Right cardiac atrium (tissue), 5 donors: ENCODE results near the gene SPATS1. TPM values are rescaled to one million over a fixed set of nuclear protein-coding genes. Genes with fewer than 3 reads are reported as not detected.
A peak's percentile ranks its signal among the peaks of the same experiment; 100 is the strongest.

Experiments
- ATAC-seq, 2 donors: fragments of 200-7000 bp; cut with Tn5 transposase; one replicate each; pipeline versions ENCODE4 v1.8.0 to v1.9.1; 2020; ENCODE audit warnings: moderate library complexity in 2 of 2, mild to moderate bottlenecking in 1 of 2
- DNase-seq, 3 donors: peaks; one replicate each; pipeline ENCODE4 v3.0.0-alpha.2; 2020
- H3K27ac ChIP-seq: one replicate; pipeline ENCODE4 v1.5.1; 2013; ENCODE audit warnings: mild to moderate bottlenecking, low read length, control low read depth, moderate library complexity
- H3K27me3 ChIP-seq: one replicate; pipeline ENCODE4 v1.6.1; 2013; ENCODE audit not compliant: control insufficient read depth, insufficient read depth
- H3K4me1 ChIP-seq: one replicate; pipeline ENCODE4 v1.6.1; 2013; ENCODE audit warnings: low read length; ENCODE audit not compliant: control insufficient read depth, insufficient read depth
- H3K4me3 ChIP-seq: one replicate; pipeline ENCODE4 v1.5.1; 2013; ENCODE audit warnings: low read length, control low read depth
- H3K9me3 ChIP-seq: one replicate; pipeline ENCODE4 v1.6.1; 2013; ENCODE audit warnings: low read length; ENCODE audit not compliant: control insufficient read depth
- WGBS: extraction: QIAGEN DNeasy Blood & Tissue Kit; methylation state at CpG from one replicate; pipeline ENCODE4 v1.1.7; 2013; 5-methylcytosine and 5-hydroxymethylcytosine counted together
- intact Hi-C, 4 donors: fragments of 100-400 bp; cut with DNase I; formaldehyde crosslinking; loops; one replicate each; pipeline versions ENCODE4 v1.11.0 to v1.14.0; 2022 to 2023
- long read RNA-seq, 4 donors: library from polyadenylated mRNA; unstranded; transcript quantifications; one replicate each; pipeline ENCODE4 v2.0.0, GENCODE V29; 2020 to 2021
- polyA plus RNA-seq: library from polyadenylated mRNA; stranded (reverse); fragments of 200-250 nt; gene quantifications from one replicate; pipeline ENCODE4 v1.2.3, GENCODE V29; 2013
- total RNA-seq, 4 donors: library from RNA; stranded (reverse); fragmentation: NEBNext Ultra II Directional; extraction: Animal tissue kit (Norgen Biotek cat#: 25700); gene quantifications; one replicate each; pipeline ENCODE4 v1.2.1, GENCODE V29; 2021
- donor health status: healthy with polysubstance abuse.
- donor health status: DM: no; HTN: yes; CAD: no.
- donor health status: DM: no; HTN: no; CAD: no.
- donor health status: DM: no; HTN: yes; CAD: no; lungs with severe emphysema.
- donor health status: DM: yes; HTN: yes; CAD: no.

The SPATS1 gene, protein sequence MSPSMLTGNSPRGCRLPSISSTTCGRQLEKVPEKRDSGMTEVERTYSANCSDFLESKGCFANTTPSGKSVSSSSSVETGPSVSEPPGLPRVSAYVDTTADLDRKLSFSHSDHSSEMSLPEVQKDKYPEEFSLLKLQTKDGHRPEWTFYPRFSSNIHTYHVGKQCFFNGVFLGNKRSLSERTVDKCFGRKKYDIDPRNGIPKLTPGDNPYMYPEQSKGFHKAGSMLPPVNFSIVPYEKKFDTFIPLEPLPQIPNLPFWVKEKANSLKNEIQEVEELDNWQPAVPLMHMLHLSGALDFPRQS
- total RNA-seq, result not detected
- polyA plus RNA-seq, result not detected
- long read RNA-seq, donor 1, result 0 reads
- long read RNA-seq, donor 2, result 0 reads
- long read RNA-seq, donor 3, result 0 reads
- long read RNA-seq, donor 4, result 0 reads

DNA sequence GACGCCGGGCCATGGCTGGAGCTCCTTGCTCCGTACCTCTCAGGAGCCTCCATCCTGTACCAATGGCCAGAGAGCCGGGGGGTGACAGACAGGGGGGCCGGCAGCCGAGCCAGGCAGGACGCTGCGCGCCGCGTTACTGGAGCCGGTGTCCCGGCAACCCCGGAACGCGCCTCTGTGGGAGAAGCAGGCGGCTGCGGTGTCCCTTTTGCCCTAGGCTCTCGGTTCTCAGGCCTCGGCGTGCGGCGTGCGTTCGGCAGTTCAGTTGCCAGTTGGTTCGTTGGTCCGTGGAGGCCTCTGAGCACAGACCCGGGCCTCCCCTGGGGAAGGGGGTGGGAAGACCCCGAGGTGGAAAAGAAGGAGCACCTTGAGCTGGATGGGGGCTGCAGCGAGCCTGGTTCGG is at the start of gene SPATS1:
SPATS1 (plus strand) TSS at position 162 of the 400 bp plus-strand sequence. CDS start 446 bp downstream, outside the sequence.
- H3K27me3 ChIP-seq, result no peaks in the 10 kb centered on the region
- no peaks in the 10 kb centered on the region for H3K9me3 ChIP-seq
- DNase-seq, result peak; percentile 30 to 74 (median 68)
- H3K4me3 ChIP-seq, result peak within 1 kb of the TSS; percentile 12
- ATAC-seq, result peak; percentile 56 to 63
- intact Hi-C loops, result loop anchor here in 1 of 4 donors (10.0 kb wide), 1 partner anchor 248 kb away; no protein-coding TSS in a partner anchor
- H3K27ac ChIP-seq, result no peak within 1 kb of the TSS
- WGBS, result 5% methylated on average over 31 of the region's 31 CpGs
- no peaks in the 10 kb centered on the region for H3K4me1 ChIP-seq

DNA sequence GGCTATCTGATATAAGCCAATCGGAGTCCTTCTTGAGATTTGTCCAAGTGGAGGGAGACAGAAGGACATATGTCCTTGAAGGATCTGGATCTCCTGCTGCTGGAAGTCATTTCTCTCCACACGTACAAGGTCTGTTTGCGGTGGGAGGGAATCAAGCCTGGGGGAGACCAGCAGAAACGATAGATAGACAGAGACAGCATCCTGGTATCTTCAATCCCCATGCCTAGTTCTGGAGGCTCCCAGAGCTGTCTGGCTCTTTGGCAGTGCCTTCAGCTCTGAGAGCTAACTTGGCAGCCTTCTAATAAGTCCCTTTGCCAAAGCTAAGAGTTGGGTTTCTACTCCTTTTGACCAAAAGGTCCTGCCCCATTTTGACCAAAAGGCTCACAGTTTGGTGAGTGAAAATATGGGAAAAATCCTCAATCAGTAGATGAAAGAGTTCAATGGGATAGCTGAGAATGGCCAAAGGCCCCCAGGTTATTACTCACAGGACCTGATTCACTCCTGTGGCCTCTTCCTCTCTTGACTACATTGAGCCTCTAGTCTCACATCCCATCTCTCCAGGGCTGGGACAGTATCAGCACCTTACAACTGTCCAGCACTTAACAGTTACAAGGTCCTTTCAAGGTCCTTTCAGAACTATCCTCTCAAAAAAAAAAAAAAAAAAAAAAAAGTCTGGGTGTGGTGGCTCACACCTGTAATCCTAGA is 49.6 kb upstream of the SPATS1 start:
- Histone ChIP-seq H3K27me3 (no peaks in the 10 kb centered on the region), H3K9me3 (no peaks in the 10 kb centered on the region), H3K4me1 (peaks cover 4% of the 10 kb centered on the region), H3K27ac (no peak overlapping the region), H3K4me3 (no peak overlapping the region)
- intact Hi-C loops, result no loop called here
- DNase-seq (no peak), ATAC-seq (no peak)
- WGBS, result 79% methylated on average over 4 of the region's 4 CpGs

DNA sequence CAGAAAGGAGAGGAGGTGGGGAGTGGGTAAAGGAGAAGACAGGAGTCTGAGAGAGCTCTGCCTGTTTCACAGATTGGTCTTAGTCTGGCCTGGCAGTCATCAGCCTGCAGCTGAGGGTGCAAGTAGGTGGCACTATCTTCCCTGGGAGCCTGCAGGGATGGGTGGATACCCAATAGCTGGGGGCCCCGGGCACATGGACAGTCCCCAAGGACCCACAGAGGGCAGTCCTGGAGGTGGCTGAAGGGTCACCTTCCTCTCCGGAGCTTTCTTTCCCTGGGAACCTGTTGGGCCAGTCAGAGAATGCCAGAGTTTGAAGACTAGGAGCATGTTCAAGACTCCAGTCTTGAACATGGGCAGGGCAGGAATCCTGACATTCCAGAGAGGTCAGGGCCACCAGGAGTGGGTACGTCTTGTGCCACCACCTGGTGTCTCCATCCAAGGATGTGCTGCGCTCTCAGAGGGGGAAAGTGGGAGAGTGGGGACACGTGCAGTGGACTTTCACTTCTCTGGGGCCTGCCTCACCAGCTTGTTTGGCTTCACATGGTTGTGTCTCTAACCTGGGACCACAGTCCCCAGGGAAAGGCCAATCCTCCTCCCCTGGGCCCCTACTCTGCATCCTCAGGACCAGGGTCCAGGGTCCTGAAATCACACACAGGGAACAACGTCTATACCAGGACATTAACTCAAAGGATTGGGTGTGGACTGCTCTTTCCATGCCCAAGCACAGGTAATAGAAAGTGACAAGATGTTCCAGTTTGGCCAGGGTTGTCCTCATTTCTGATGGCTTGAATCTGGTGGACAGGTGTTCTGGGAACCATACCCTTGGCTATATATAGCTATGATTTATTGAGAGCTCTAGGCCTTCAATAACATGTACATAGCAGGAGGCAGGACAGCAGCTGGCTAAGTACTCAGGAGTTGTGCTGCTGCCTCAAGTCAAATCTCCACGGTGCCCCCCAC is 47.3 kb upstream of the SPATS1 start:
- no peak for DNase-seq
- H3K4me1 ChIP-seq, result peaks cover 4% of the 10 kb centered on the region
- ATAC-seq, result no peak
- H3K4me3 ChIP-seq, result no peak overlapping the region
- 72% methylated on average over 7 of the region's 7 CpGs for WGBS
- intact Hi-C loops, result no loop called here
- no peak overlapping the region for H3K27ac ChIP-seq
- no peaks in the 10 kb centered on the region for H3K9me3 ChIP-seq
- H3K27me3 ChIP-seq, result no peaks in the 10 kb centered on the region

DNA sequence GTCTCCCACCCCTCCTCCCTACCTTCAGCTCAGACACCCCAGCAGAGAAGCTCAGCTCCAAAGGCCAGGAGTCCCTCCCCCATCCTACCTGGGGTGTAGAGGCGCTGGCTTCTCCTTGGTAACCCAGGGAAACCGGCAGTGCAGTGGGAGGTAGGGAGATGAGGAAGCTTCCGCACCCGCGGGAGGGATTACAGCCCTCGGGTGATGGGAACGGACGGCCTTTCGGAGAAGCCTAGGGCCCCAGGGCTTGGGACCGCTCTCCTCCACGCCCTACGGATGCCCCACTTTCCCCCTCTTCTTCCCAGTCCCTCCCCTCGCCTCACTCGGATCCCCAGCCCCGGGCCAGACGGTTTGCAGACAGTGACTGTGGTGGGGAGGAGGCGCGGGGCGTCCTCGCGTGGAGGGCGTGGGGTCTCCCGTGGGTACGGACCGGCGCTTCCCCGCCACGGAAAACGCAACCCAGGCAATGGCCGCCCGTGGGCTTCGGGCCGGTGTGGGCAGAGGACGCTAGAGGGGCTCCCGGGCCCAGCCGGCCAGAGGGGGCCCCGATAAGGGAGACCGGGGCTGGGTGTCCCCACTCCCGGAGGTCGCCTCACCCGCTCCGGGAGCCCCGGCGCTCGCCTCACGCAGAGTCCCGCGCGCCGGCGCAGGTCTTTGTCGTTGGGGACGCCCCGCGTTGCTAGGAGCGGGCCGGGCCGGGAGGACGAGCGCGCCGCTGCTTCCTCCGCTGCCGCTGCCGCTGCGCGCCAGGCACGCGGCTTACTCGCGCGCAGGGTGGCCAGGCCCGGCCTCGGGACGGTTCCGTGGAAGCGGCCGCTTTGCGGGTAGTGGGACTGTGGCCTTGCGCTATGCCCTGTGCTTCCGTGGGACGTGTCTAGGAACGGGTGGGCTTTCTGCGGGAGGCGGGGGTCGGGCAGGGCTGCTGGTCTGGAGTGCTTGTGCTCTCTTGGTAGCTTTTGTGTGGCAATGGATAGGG is 45.1 kb upstream of the SPATS1 start:
- H3K27ac ChIP-seq, result no peak overlapping the region
- ATAC-seq (peak; percentile 67 to 83), DNase-seq (peak; percentile 43 to 82 (median 78))
- intact Hi-C loops, result no loop called here
- peaks cover 4% of the 10 kb centered on the region for H3K4me1 ChIP-seq
- WGBS, result under 1% methylated on average over 86 of the region's 86 CpGs
- peak overlapping the region; percentile 41 for H3K4me3 ChIP-seq
- H3K9me3 ChIP-seq, result no peaks in the 10 kb centered on the region
- H3K27me3 ChIP-seq, result no peaks in the 10 kb centered on the region

DNA sequence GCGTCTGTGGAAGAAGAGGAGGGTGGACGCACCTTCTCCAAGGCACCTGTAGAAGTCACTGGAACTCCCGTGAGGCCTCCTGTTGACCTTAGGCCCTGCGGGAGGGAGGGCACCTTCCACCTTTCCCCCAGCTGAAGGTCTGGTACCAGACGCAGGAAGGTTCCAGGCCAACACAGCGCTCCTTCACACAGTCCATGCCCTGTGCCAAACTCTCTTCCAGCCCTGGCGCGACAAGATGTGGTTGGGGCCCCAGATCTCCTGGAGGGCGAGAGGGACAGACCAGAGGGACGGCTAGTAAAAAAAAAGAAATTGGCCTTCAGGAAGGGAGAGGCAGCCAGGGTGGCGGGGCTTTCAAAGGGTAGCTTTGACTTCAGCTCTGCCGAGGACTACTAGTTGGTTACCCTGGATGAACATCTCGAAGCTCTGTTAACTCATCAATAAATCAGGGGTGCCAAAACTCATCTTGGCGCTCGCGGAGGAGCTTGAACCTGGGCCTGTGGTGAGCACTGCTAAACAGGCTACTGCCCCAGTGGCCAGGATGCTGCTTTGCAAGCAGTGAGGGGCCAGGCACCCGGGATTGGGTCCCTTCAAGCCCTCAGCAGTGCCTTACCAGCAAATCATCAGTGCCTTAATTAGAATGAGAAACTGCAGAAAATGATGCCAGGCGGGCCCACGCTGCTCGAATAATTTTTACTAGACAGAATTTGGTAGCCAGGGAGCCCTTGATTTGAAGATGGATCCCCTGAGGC is 44.2 kb upstream of the SPATS1 start:
- Histone ChIP-seq H3K4me1 (peaks cover 4% of the 10 kb centered on the region), H3K9me3 (no peaks in the 10 kb centered on the region), H3K4me3 (no peak overlapping the region), H3K27ac (no peak overlapping the region), H3K27me3 (no peaks in the 10 kb centered on the region)
- no peak for DNase-seq
- ATAC-seq, result peak in 1 of 2 donors; percentile 11
- 37% methylated on average over 20 of the region's 20 CpGs for WGBS
- intact Hi-C loops, result no loop called here

DNA sequence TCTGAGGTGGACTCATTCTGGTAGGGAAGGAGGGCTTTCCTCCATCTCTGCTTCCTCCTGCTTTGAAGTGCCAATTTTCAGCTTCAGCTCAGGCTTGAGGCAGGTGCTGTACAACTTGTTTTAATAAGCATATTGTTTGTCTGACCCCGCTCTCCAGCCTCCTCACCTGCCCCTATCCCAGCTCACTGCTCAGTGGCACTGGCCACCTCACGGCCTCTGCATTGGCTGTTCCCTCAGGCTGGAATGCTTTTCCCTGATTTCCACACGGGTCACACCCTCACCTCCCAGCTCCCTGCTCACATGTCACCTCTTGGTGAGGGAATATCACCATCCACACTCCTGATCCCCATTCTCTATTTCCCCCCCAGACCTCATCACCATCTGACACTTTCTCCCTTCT is 43.6 kb upstream of the SPATS1 start:
- H3K27me3 ChIP-seq, result no peaks in the 10 kb centered on the region
- no peak for ATAC-seq
- WGBS, result 85% methylated on average over 3 of the region's 3 CpGs

DNA sequence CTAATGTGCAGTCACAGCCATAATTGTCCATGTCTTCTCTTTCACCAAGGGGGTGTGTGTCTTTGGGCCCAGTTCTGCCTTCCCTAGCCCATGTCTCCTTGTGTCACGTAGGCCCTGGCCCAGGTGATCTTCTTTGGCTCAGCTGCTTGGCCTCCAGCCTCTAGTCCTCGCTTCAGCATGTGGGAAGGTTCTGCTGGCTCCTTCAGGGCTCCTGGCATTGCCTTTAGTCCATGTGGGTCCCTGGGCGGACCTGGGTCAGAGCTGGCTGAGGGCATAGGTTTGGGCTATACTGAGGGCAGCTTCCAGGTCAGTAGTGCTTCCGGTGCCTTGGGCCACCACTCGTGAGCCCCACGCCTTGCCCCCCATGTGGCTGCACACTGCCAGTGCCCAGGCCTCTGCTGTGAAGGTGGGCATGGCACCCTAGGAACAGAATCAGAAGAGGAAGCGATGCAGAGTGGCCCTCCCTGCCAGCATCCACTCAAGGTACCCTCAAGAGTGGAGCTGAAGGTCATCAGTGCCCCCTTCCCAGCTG is 42.1 kb upstream of the SPATS1 start:
- intact Hi-C loops, result no loop called here
- no peaks in the 10 kb centered on the region for H3K27me3 ChIP-seq
- 90% methylated on average over 7 of the region's 7 CpGs for WGBS
- DNase-seq, result no peak
- no peak overlapping the region for H3K4me3 ChIP-seq
- no peaks in the 10 kb centered on the region for H3K9me3 ChIP-seq
- no peak overlapping the region for H3K27ac ChIP-seq
- H3K4me1 ChIP-seq, result peaks cover 4% of the 10 kb centered on the region
- ATAC-seq, result no peak

More for the DNA sequence above, 43.6 kb upstream of the SPATS1 start:
- intact Hi-C loops, result no loop called here
- no peak for DNase-seq
- Histone ChIP-seq H3K27ac (no peak overlapping the region), H3K9me3 (no peaks in the 10 kb centered on the region), H3K4me1 (peaks cover 4% of the 10 kb centered on the region), H3K4me3 (no peak overlapping the region)

DNA sequence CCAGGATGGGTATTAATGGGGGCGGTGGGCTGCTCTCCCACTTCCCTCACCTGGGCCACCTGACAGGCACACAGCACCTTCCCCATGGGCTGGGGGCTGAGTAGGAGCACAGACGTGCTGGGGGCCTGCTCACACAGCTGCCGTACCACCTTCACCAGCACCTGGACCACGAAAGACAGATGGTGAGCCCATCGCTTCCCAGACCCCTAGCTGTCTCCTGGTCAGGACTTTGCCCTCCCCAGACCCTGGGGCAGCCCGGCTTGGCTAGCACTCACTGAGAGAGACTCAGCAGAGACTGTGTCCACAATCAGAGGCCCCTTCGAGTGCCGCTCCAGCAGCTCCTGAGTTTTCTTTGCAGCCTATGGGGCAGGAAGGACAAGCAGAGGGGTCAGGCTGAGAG is 41.3 kb upstream of the SPATS1 start:
- intact Hi-C loops, result no loop called here
- no peak for DNase-seq

DNA sequence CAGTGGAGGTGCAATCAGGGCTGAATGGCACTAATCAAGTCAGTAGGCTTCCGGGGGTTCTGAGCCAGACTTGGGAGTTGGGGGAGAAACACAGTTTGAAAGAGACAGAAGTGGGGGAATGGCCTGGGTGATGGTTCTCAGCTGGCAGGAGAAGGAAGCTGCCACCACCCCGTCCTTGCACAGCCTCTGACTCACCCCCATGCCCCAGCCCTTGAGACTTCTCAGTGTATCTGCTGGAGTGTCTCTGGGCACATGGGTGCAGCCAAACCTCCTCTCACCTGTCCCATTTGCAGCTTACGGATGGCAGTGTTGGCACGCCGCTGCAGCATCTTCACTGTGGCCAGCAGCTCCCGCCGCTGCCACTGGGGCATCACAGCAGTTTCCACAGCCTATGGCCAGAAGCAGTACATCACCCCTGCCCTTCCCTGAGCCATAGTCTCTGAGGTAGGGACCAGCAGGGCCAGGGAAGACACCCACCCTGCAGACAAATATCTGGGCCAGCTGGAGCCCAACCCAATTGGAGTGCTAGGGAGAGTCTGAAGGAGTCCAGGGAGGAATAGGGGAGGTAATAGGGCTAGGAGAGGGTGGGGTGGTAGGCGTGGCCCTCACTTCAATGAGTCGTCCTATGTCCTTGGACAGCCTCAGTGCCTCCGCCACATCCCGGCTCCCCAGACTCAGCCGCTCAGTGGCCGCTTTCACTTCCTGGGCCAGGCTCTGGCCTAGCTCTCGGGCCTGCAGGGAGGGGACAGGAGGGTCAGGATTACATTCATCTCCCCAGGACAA is 40.5 kb upstream of the SPATS1 start:
- DNase-seq, result no peak
- no peak for ATAC-seq
- H3K4me1 ChIP-seq, result peaks cover 1% of the 10 kb centered on the region
- no peak overlapping the region for H3K4me3 ChIP-seq
- no peaks in the 10 kb centered on the region for H3K9me3 ChIP-seq
- intact Hi-C loops, result no loop called here
- 92% methylated on average over 14 of the region's 14 CpGs for WGBS
- no peaks in the 10 kb centered on the region for H3K27me3 ChIP-seq
- no peak overlapping the region for H3K27ac ChIP-seq

More for the DNA sequence above, 41.3 kb upstream of the SPATS1 start:
- Histone ChIP-seq H3K4me1 (peaks cover 4% of the 10 kb centered on the region), H3K4me3 (no peak overlapping the region), H3K9me3 (no peaks in the 10 kb centered on the region), H3K27me3 (no peaks in the 10 kb centered on the region), H3K27ac (no peak overlapping the region)
- WGBS, result 94% methylated on average over 8 of the region's 8 CpGs
- no peak for ATAC-seq
